HEK293 (cell line): ENCODE data around the gene NUMA1.

Experiments used
- CTCF ChIA-PET: fragments of 350-600 bp; formaldehyde crosslinking; extraction: SDS; loops from one replicate; lab custom pipeline; 2021; ENCODE audit warnings: antibody characterized with exemption; lab: Yijun Ruan, JAX
- POLR2A ChIA-PET: fragments of 300-600 bp; formaldehyde crosslinking; extraction: SDS; loops from one replicate; lab custom pipeline; 2020; ENCODE audit warnings: antibody characterized with exemption, inconsistent platforms; lab: Yijun Ruan, JAX
- H3K27ac ChIP-seq: fragments of 200-500 bp; sonication (Bioruptor generic); 2 replicates; pipeline ENCODE4 v1.5.1; 2014; ENCODE audit warnings: low read depth, low read length, control low read depth, inconsistent platforms; ENCODE audit errors: extremely low read depth
- H3K36me3 ChIP-seq, 2 experiments: fragments of 200-500 bp in 1 of 2; sonication (Bioruptor generic) in 1 of 2; 1 replicate in 1 of 2; 2 replicates in 1 of 2; pipeline ENCODE4 v1.5.1; 2014 to 2017; ENCODE audit warnings: inconsistent platforms in 2 of 2, low read length in 2 of 2; ENCODE audit not compliant: control insufficient read depth in 2 of 2, insufficient read depth in 1 of 2
- H3K4me1 ChIP-seq: fragments of 200-500 bp; sonication (Bioruptor generic); 2 replicates; pipeline ENCODE4 v1.5.1; 2014; ENCODE audit warnings: mild to moderate bottlenecking, low read length, inconsistent platforms; ENCODE audit not compliant: control insufficient read depth, insufficient read depth
- H3K4me3 ChIP-seq: 2 replicates; pipeline ENCODE4 v1.5.1; 2011; ENCODE audit warnings: low read depth, mild to moderate bottlenecking, control low read depth, low read length, moderate library complexity
- H3K9me3 ChIP-seq: fragments of 200-500 bp; sonication (Bioruptor generic); 2 replicates; pipeline ENCODE4 v1.5.1; 2014; ENCODE audit warnings: low read depth, low read length, inconsistent platforms; ENCODE audit not compliant: control insufficient read depth, insufficient read depth
- EGR2 ChIP-seq: fragments of 450-650 bp; formaldehyde crosslinking; IDR thresholded peaks from 2 replicates; pipeline ENCODE4 v1.5.1; 2016; ENCODE audit warnings: low read depth, missing biosample characterization, missing genetic modification characterization
- GFI1B ChIP-seq: fragments of 450-650 bp; formaldehyde crosslinking; IDR thresholded peaks from 2 replicates; pipeline ENCODE4 v1.5.1; 2016; ENCODE audit warnings: missing biosample characterization, missing genetic modification characterization
- GLI4 ChIP-seq: fragments of 450-650 bp; formaldehyde crosslinking; IDR thresholded peaks from 2 replicates; pipeline ENCODE4 v1.5.1; 2016; ENCODE audit warnings: missing biosample characterization, missing genetic modification characterization
- SP3 ChIP-seq: fragments of 450-650 bp; formaldehyde crosslinking; IDR thresholded peaks from 2 replicates; pipeline ENCODE4 v1.5.1; 2016; ENCODE audit warnings: missing biosample characterization, missing genetic modification characterization
- ZFP3 ChIP-seq: fragments of 450-650 bp; formaldehyde crosslinking; IDR thresholded peaks from 2 replicates; pipeline ENCODE4 v1.5.1; 2016; ENCODE audit warnings: low read depth, missing biosample characterization, missing genetic modification characterization
- ZFP37 ChIP-seq: fragments of 450-650 bp; formaldehyde crosslinking; IDR thresholded peaks from 2 replicates; pipeline ENCODE4 v1.5.1; 2016; ENCODE audit warnings: missing biosample characterization, missing genetic modification characterization
- ZNF10 ChIP-seq: fragments of 450-650 bp; formaldehyde crosslinking; IDR thresholded peaks from 2 replicates; pipeline ENCODE4 v1.5.1; 2017; ENCODE audit warnings: missing biosample characterization, missing genetic modification characterization
- ZNF18 ChIP-seq: fragments of 450-650 bp; formaldehyde crosslinking; IDR thresholded peaks from 2 replicates; pipeline ENCODE4 v1.5.1; 2016; ENCODE audit warnings: missing biosample characterization, missing genetic modification characterization
- ZNF19 ChIP-seq: fragments of 450-650 bp; formaldehyde crosslinking; IDR thresholded peaks from 2 replicates; pipeline ENCODE4; 2016; ENCODE audit warnings: missing biosample characterization, missing genetic modification characterization, low read depth
- ZNF302 ChIP-seq: fragments of 450-650 bp; formaldehyde crosslinking; IDR thresholded peaks from 2 replicates; pipeline ENCODE4 v1.5.1; 2016; ENCODE audit warnings: missing biosample characterization, missing genetic modification characterization, low read depth
- ZNF366 ChIP-seq: fragments of 450-650 bp; formaldehyde crosslinking; conservative IDR thresholded peaks from 2 replicates; pipeline ENCODE4 v1.5.1; 2016; ENCODE audit warnings: missing biosample characterization, missing genetic modification characterization
- ZNF416 ChIP-seq: fragments of 450-650 bp; formaldehyde crosslinking; IDR thresholded peaks from 2 replicates; pipeline ENCODE4 v1.5.1; 2016; ENCODE audit warnings: missing biosample characterization, missing genetic modification characterization
- ZNF426 ChIP-seq: fragments of 450-650 bp; formaldehyde crosslinking; IDR thresholded peaks from 2 replicates; pipeline ENCODE4 v1.5.1; 2017; ENCODE audit warnings: missing biosample characterization, missing genetic modification characterization, mild to moderate bottlenecking, inconsistent platforms, moderate library complexity
- ZNF518A ChIP-seq: fragments of 450-650 bp; formaldehyde crosslinking; conservative IDR thresholded peaks from 2 replicates; pipeline ENCODE4 v1.5.1; 2016; ENCODE audit warnings: low read depth, missing biosample characterization, missing genetic modification characterization
- ZNF600 ChIP-seq: fragments of 450-650 bp; formaldehyde crosslinking; IDR thresholded peaks from 2 replicates; pipeline ENCODE4 v1.5.1; 2016; ENCODE audit warnings: missing biosample characterization, missing genetic modification characterization
- ZNF610 ChIP-seq: fragments of 450-650 bp; formaldehyde crosslinking; IDR thresholded peaks from 2 replicates; pipeline ENCODE4 v1.5.1; 2016; ENCODE audit warnings: missing biosample characterization, missing genetic modification characterization, borderline replicate concordance
- ZNF677 ChIP-seq: fragments of 450-650 bp; IDR thresholded peaks from 2 replicates; pipeline ENCODE4 v1.5.0; 2018; ENCODE audit warnings: missing biosample characterization, mild to moderate bottlenecking, missing genetic modification characterization, moderate library complexity
- ZNF776 ChIP-seq: fragments of 450-650 bp; formaldehyde crosslinking; IDR thresholded peaks from 2 replicates; pipeline ENCODE4 v1.5.0; 2017; ENCODE audit warnings: missing biosample characterization, missing genetic modification characterization, borderline replicate concordance
- ZSCAN30 ChIP-seq: fragments of 450-650 bp; IDR thresholded peaks from 2 replicates; pipeline ENCODE4 v1.5.1; 2018; ENCODE audit warnings: missing biosample characterization, mild to moderate bottlenecking, missing genetic modification characterization, moderate library complexity
- TF ChIP-seq, protein P1 (sequence below): fragments of 450-650 bp; formaldehyde crosslinking; IDR thresholded peaks from 2 replicates; pipeline ENCODE4 v1.5.1; 2016; ENCODE audit warnings: missing biosample characterization, missing genetic modification characterization, borderline replicate concordance
- TF ChIP-seq, protein P2 (sequence below): IDR thresholded peaks from 2 replicates; pipeline ENCODE4 v1.6.1; 2011; ENCODE audit warnings: mild to moderate bottlenecking, low read depth, low read length, borderline replicate concordance
- TF ChIP-seq, protein P3 (sequence below): fragments of 450-650 bp; formaldehyde crosslinking; IDR thresholded peaks from 2 replicates; pipeline ENCODE4 v1.5.1; 2016; ENCODE audit warnings: missing biosample characterization, missing genetic modification characterization
- TF ChIP-seq, protein P4 (sequence below): fragments of 450-650 bp; formaldehyde crosslinking; IDR thresholded peaks from 2 replicates; pipeline ENCODE4 v1.5.1; 2016; ENCODE audit warnings: missing biosample characterization, missing genetic modification characterization

Gene NUMA1

DNA sequence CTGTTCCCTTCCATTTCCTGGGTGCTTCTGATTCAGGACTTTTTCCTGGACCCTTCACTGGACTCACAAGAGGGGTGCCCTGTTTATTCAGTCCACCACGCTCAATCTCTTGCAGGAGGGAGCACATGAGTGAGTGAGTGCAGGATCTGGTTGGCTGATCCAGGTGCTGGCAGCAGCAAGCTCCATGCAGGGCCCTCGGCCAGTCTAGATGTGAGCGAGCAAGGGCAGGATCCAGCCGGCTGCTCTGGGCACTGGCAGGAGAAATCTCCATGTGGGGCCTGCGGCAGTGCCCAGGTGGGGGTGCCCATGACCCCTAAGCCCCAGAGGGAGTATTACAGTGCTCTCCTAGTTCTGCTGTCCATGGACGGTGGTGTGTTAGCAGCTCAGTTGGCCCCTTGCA, 43.7 kb upstream of the NUMA1 start:
- Histone ChIP-seq H3K9me3 (no peaks in the 10 kb centered on the region), H3K36me3 (no peaks in the 10 kb centered on the region), H3K4me1 (no peaks in the 10 kb centered on the region), H3K4me3 (no peak overlapping the region), H3K27ac (no peak overlapping the region)
- ChIA-PET POLR2A (interaction anchor here (0.9 kb wide), 1 partner anchor 12 kb away, joined by 3 read pairs; the partner anchor contains the start of gene ANAPC15), CTCF (interaction anchor here (3.6 kb wide), 1 partner anchor 20 kb away, joined by 19 read pairs; no protein-coding TSS in a partner anchor)
- TF ChIP-seq EGR2 (no peak), ZNF416 (no peak), ZNF610 (tag by site-specific recombination) (no peak), SP3 (no peak), ZFP37 (tag by site-specific recombination) (no peak), ZNF19 (no peak), ZNF18 (no peak), ZSCAN30 (tag by site-specific recombination) (no peak), ZNF776 (no peak), ZFP3 (tag by site-specific recombination) (no peak), ZNF677 (tag by site-specific recombination) (no peak), ZNF366 (tag by site-specific recombination) (no peak), ZNF10 (tag by site-specific recombination) (no peak)
- TF ChIP-seq, protein P1, sequence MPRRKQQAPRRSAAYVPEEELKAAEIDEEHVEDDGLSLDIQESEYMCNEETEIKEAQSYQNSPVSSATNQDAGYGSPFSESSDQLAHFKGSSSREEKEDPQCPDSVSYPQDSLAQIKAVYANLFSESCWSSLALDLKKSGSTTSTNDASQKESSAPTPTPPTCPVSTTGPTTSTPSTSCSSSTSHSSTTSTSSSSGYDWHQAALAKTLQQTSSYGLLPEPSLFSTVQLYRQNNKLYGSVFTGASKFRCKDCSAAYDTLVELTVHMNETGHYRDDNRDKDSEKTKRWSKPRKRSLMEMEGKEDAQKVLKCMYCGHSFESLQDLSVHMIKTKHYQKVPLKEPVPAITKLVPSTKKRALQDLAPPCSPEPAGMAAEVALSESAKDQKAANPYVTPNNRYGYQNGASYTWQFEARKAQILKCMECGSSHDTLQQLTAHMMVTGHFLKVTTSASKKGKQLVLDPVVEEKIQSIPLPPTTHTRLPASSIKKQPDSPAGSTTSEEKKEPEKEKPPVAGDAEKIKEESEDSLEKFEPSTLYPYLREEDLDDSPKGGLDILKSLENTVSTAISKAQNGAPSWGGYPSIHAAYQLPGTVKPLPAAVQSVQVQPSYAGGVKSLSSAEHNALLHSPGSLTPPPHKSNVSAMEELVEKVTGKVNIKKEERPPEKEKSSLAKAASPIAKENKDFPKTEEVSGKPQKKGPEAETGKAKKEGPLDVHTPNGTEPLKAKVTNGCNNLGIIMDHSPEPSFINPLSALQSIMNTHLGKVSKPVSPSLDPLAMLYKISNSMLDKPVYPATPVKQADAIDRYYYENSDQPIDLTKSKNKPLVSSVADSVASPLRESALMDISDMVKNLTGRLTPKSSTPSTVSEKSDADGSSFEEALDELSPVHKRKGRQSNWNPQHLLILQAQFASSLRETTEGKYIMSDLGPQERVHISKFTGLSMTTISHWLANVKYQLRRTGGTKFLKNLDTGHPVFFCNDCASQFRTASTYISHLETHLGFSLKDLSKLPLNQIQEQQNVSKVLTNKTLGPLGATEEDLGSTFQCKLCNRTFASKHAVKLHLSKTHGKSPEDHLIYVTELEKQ (tag by site-specific recombination): no peak
- TF ChIP-seq, protein P2, sequence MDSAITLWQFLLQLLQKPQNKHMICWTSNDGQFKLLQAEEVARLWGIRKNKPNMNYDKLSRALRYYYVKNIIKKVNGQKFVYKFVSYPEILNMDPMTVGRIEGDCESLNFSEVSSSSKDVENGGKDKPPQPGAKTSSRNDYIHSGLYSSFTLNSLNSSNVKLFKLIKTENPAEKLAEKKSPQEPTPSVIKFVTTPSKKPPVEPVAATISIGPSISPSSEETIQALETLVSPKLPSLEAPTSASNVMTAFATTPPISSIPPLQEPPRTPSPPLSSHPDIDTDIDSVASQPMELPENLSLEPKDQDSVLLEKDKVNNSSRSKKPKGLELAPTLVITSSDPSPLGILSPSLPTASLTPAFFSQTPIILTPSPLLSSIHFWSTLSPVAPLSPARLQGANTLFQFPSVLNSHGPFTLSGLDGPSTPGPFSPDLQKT: no peak
- TF ChIP-seq, protein P3, sequence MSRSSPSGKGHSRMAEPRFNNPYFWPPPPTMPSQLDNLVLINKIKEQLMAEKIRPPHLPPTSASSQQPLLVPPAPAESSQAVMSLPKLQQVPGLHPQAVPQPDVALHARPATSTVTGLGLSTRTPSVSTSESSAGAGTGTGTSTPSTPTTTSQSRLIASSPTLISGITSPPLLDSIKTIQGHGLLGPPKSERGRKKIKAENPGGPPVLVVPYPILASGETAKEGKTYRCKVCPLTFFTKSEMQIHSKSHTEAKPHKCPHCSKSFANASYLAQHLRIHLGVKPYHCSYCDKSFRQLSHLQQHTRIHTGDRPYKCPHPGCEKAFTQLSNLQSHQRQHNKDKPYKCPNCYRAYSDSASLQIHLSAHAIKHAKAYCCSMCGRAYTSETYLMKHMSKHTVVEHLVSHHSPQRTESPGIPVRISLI (tag by site-specific recombination): no peak

- H3K4me1 ChIP-seq: no peaks in the 10 kb centered on the region
- H3K4me3 ChIP-seq: no peak overlapping the region
- POLR2A ChIA-PET: interaction anchor here (0.9 kb wide), 1 partner anchor 11 kb away, joined by 3 read pairs; the partner anchor contains the start of gene ANAPC15
- H3K9me3 ChIP-seq: no peaks in the 10 kb centered on the region
- H3K36me3 ChIP-seq: no peaks in the 10 kb centered on the region
- CTCF ChIA-PET: interaction anchor here (3.6 kb wide), 1 partner anchor 21 kb away, joined by 19 read pairs; no protein-coding TSS in a partner anchor
- no peak overlapping the region for H3K27ac ChIP-seq
- TF ChIP-seq, protein P4, sequence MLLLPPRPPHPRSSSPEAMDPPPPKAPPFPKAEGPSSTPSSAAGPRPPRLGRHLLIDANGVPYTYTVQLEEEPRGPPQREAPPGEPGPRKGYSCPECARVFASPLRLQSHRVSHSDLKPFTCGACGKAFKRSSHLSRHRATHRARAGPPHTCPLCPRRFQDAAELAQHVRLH (tag by site-specific recombination): no peak
- no peak for TF ChIP-seq ZNF518A (tag by site-specific recombination)
- no peak for TF ChIP-seq GLI4 (tag by site-specific recombination)
- TF ChIP-seq ZNF600 (tag by site-specific recombination): no peak
- no peak for TF ChIP-seq ZNF426 (tag by site-specific recombination)
- TF ChIP-seq ZNF19: no peak
- no peak for TF ChIP-seq ZNF302 (tag by site-specific recombination)
- TF ChIP-seq GFI1B: no peak
Measured at GRCh38 chr11:72123117-72123653, 42.8 kb upstream of the NUMA1 start.
